ENCODE data around the gene URB1.

The URB1 gene

DNA sequence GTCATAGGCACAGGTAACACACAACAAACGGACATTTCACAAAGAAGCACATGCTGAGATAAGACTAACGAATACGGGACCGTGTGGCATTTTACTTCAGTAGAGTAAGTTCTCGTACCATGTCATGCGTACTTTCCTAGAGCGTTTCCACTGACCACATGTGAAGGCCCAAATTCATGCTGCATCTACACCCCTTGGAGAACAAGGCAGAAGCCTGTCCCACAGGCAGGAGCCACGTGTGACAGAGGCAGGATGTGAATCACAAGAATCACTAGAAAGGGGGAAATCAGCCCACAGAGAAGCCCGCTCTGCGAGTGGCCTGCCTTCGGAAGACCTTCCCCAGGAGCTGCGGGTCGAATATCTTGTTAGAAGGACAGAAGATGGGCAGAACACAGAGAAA, 41.8 kb downstream of the URB1 start:
- TF ChIP-seq, protein P1, sequence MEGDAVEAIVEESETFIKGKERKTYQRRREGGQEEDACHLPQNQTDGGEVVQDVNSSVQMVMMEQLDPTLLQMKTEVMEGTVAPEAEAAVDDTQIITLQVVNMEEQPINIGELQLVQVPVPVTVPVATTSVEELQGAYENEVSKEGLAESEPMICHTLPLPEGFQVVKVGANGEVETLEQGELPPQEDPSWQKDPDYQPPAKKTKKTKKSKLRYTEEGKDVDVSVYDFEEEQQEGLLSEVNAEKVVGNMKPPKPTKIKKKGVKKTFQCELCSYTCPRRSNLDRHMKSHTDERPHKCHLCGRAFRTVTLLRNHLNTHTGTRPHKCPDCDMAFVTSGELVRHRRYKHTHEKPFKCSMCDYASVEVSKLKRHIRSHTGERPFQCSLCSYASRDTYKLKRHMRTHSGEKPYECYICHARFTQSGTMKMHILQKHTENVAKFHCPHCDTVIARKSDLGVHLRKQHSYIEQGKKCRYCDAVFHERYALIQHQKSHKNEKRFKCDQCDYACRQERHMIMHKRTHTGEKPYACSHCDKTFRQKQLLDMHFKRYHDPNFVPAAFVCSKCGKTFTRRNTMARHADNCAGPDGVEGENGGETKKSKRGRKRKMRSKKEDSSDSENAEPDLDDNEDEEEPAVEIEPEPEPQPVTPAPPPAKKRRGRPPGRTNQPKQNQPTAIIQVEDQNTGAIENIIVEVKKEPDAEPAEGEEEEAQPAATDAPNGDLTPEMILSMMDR (IDR thresholded peaks at IDR 0.05; ENCODE audit: borderline replicate concordance, insufficient read depth, low read depth, low read length), result no peak
- no peak overlapping the region for H3K4me3 ChIP-seq (ENCODE audit: low read depth, low read length)

DNA sequence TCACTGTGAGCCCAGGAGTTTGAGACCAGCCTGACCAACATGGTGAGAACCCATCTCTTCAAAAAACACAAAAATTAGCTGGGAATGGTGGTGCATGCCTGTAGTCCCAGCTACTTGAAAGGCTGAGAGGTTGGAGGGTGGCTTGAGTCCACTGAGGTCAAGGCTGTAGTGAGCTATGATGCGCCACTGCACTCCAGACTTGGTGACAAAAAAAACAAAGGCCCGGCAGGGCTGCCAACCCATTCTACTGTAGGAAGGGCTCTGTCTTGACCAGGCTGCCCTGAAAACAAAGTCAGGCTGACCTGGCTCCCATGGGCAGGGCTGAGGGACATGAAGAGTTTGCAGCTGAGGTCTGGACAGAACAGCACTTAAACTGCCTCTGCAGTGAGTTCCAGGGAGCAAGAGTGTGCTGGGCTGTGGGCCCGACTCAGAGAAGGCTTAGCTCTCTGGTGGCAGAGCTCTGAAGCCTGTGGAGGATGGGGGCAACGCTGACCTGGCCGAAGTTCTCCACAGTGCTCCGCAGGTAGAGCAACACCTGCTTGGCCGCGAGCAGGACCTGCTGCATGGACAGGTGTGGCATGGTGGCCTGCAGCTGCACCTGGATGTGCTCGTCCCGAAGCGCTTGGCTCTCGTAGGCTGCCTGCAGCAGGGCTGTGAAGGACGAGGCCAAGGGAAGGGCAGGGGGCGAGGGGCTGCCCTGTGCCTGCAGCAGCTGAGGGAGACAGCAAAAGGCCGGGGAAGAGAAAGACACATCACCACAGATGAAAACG, 42.4 kb downstream of the URB1 start:
- TF ChIP-seq, protein P1 (IDR thresholded peaks at IDR 0.05; ENCODE audit: borderline replicate concordance, insufficient read depth, low read depth, low read length), result no peak
- H3K4me3 ChIP-seq (ENCODE audit: low read depth, low read length), result no peak overlapping the region

DNA sequence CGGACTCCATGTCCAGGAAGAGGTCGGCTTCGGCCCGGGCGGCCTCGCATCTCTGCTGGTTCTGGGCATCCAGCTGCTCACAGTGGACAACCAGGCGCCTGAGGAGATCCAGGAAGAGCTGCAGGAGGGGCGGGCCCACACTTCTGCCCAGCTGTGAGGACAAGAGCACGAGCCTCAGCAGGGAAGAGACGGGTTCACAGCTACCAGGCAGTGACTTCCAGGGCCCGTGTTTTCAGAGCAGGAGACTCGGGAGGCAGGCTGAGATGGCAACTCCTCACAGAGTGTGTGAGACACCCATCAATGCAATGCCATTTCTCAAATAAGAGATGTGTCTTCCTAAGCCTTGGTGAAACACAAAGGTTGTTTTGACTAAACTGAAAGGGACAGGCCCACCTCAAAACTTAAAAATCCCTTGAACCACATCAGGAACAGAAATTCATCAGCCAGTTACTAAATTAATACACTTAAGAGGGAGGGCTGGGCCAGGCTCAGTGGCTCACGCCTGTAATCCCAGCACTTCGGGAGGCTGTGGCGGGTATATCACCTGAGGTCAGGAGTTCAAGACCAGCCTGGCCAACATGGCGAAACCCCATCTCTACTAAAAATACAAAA, 43.4 kb downstream of the URB1 start:
- TF ChIP-seq, protein P1 (IDR thresholded peaks at IDR 0.05; ENCODE audit: borderline replicate concordance, insufficient read depth, low read depth, low read length), result no peak
- no peak overlapping the region for H3K4me3 ChIP-seq (ENCODE audit: low read depth, low read length)

GRCh38 chr21:32348604-32349332, 44.0 kb downstream of the URB1 start:
- H3K4me3 ChIP-seq (ENCODE audit: low read depth, low read length), result no peak overlapping the region
- TF ChIP-seq, protein P1 (IDR thresholded peaks at IDR 0.05; ENCODE audit: borderline replicate concordance, insufficient read depth, low read depth, low read length), result no peak

DNA sequence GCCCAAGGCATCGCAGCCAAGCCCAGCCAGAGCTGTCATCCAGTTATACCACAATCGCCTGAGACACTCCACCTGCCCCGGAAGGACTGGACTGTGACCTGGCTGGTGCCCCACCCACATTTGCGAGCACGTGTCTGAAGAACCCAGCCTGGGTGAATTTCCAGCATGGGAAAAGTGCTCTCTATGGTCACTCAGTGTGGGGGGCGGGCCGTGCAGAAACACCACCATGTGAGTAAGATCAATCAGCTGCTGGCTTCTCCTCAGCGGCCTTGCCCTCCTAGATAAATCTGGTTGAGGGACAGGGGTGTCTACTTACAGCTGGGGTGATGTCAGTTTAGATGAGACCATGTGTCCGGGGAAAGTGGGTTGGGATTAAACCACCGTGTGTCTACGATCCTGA, 44.8 kb downstream of the URB1 start:
- TF ChIP-seq, protein P1 (IDR thresholded peaks at IDR 0.05; ENCODE audit: borderline replicate concordance, insufficient read depth, low read depth, low read length), result no peak
- no peak overlapping the region for H3K4me3 ChIP-seq (ENCODE audit: low read depth, low read length)

DNA sequence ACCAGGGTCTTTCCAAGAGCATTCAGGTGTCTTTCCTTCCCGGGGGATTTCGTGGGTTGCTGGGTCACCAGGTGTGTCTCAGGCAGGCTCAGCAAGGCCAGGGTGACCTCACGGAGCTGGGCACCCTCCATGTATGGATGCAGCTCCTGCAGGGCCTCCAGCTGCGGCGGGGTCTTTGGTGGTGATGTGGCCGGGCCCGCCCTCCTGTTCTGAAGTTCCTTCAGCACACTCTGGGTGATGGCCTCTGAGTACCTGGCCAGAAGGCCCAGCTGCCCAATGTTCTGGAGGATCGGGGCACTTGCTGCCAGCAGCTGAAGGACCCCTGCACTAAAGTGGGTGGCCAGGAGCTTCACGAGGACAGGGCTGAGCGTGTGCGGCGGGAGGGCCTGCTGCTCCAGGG, 45.5 kb downstream of the URB1 start:
- TF ChIP-seq, protein P1 (IDR thresholded peaks at IDR 0.05; ENCODE audit: borderline replicate concordance, insufficient read depth, low read depth, low read length), result no peak
- no peak overlapping the region for H3K4me3 ChIP-seq (ENCODE audit: low read depth, low read length)
